GM12892 (cell line): Measurements from ENCODE around the gene APLF.
"Not testable (repeated sequence)": the region's sequence is repeated elsewhere in the genome, so short reads cannot be mapped to it uniquely, and the experiment has no call there.

Source experiments
- DNase-seq: peaks from one replicate; pipeline ENCODE4 v3.0.0; 2011; ENCODE audit not compliant: insufficient read length
- FAIRE-seq: peaks from 2 replicates; lab custom pipeline; 2011; peaks lifted over from hg19 to GRCh38; lab: Jason Lieb, UNC
- POLR2A ChIP-seq: IDR thresholded peaks from 2 replicates; pipeline ENCODE4 v1.6.1; 2011; ENCODE audit warnings: low read depth, low read length, control low read depth
- POLR2AphosphoS5 ChIP-seq: IDR thresholded peaks from 2 replicates; pipeline ENCODE4 v1.6.1; 2011; ENCODE audit warnings: low read depth, low read length, control low read depth
- TAF1 ChIP-seq: IDR thresholded peaks from 2 replicates; pipeline ENCODE4 v1.6.1; 2011; ENCODE audit warnings: low read depth, mild to moderate bottlenecking, control low read depth, low read length, borderline replicate concordance

The APLF gene

DNA sequence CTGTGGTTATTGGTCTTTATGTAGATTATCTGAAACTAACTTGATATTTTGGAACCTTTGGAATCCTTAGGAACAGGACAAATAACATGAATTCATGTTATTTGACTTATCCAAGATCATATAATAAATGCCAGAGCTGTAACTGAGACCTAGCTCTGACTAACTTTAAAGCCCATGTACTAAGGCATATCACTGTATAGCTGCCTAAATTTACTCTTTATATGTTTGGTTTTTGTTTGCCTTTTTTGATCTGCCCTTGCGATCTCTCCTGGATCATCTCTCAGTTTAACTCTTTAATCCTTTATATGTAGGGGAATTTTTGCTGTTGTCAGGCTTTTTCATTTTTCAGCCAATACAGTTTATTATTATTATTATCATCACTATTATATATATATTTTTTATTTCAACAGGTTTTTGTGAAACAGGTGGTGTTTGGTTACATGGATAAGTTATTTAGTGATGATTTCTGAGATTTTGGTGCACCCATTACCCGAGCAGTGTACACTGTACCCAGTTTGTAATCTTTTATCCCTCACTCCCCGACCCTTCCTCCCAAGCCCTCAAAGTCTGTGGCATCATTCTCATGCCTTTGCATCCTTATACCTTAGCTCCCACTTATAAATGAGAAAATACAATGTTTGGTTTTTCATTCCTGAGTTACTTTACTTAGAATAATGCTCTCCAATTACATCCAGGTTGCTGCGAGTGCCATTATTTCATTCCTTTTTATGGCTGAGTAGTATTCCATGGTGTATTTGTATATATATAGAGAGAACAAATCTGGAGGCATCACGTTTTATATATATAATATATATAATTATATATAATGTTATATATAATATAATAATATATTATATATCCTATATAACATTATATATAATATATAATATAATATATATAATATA lies 48.9 kb downstream of the APLF start:
- no peak for FAIRE-seq
- TF ChIP-seq POLR2AphosphoS5 (no peak), TAF1 (no peak), POLR2A (no peak)
- DNase-seq = no peak

DNA sequence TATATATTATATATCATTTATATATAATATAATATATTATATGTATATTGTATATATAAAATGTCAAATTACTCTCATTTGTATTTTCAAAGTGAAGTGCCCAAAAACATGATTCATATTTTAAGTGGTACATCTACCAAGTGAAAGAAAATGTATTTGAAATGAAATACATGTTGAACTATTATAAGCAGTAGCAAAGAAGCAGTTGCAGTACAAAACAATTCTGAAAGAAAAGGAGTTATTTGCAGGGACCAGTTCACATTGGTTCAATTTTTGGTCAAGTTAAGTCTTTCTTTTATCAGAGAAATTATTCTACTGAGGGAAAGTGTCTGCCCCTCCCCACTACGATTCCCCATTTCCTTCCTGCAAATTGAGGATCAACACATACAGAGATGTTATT lies 51.9 kb downstream of the APLF start:
- TF ChIP-seq POLR2A (no peak), POLR2AphosphoS5 (no peak), TAF1 (no peak)
- no peak for FAIRE-seq
- DNase-seq = no peak

DNA sequence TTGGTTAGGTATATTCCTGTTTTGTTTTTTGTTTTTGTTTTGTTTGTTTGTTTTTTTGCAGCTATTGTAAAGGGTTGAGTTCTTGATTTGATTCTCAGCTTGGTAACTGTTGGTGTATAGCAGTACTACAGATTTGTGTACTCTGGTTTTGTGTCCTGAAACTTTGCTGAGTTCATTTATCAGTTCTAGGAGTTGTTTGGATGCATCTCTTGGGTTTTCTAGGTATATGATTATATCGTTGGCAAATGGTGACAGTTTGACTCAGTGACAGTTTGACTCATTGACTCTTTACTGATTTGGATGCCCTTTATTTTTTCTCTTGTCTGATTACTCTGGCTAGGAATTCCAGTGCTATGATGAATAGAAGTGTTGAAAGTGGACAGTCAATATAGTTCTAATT lies 53.7 kb downstream of the APLF start:
- no peak for DNase-seq
- TF ChIP-seq TAF1 (no peak), POLR2AphosphoS5 (no peak), POLR2A (no peak)
- FAIRE-seq = no peak

DNA sequence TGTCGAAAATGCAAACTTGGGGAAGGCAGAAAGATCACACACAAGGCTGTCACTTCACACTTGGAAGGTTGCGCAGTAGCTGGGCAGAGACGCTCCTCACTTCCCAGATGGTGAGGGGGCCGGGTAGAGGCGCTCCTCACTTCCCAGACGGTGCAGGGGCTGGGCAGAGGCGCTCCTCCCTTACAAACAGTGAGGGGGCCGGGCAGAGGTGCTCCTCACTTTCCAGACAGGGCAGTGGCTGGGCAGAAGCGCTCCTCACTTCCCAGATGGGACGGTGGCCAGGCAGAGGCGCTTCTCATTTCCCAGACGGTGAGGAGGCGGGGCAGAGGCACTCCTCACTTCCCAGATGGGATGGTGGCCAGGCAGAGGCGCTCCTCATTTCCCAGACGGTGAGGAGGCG lies 59.6 kb downstream of the APLF start:
- not testable (repeated sequence) for FAIRE-seq, DNase-seq

DNA sequence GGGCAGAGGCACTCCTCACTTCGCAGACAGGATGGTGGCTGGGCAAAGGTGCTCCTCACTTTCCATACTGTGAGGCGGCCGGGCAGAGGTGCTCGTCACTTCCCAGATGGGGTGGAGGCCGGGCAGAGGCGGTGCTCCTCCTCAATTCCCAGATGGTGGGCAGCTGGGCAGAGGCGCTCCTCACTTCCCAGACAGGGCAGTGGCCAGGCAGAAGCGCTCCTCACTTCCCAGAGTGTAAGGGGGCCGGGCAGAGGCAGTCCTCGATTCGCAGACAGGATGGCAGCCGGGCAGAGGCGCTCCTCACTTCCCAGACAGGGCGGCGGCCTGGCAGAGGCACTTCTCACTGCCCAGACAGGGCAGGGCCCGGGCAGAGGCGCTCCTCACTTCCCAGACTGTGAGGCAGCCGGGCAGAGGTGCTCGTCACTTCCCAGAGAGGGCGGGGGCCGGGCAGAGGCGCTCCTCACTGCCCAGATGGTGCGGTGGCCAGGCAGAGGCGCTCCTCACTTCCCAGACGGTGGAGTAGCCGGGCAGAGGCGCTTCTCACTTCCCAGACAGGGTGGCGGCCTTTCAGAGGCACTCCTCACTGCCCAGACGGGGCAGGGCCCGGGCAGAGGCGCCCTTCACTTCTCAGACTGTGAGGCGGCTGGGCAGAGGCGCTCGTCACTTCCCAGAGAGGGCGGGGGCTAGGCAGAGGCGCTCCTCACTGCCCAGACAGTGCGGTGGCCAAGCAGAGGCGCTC lies 60.1 kb downstream of the APLF start:
- not testable (repeated sequence) for FAIRE-seq

DNA sequence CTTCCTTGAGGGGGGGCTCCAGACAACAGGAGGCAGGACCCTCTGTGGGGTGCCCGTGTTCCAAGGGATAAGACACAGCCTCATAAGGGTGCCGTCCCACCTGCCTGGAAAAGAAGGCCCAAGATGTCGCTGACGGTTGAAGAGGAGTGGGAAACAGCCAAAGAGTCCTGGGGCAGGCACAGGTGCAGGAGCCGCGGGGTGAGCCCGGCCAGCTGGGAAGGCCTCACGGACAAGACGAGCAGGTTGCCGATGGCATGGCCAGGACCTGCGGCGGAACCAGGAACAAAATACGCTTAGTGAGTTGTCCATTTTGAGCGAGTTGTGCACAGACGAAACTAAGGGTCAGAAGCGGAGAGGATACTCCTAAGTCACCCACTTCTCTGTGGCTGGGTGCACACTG lies 61.8 kb downstream of the APLF start:
- not testable (repeated sequence) for FAIRE-seq

More for the DNA sequence above, 60.1 kb downstream of the APLF start:
- DNase-seq = not testable (repeated sequence)

DNA sequence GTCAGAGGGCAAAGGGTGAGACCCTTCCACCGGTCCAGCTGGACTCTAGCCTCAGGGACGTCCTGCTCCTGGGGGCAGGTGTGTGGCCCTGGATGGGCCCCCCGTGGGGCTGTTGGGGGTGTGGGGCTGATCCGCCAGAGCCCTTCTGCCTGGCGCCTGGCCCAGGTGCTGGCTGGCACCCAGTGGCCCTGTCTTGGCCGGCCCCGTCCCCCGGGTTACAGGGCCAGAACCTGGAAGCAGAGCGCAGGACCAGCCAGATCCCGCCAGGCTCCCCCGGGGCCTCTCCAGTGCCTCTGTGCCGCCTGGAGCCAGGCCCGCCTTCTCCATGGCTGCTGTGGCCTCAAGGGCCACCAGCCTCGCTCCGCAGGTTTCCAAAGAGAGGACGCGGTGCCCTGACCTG lies 62.3 kb downstream of the APLF start:
- not testable (repeated sequence) for DNase-seq, FAIRE-seq

More for the DNA sequence above, 61.8 kb downstream of the APLF start:
- not testable (repeated sequence) for DNase-seq

DNA sequence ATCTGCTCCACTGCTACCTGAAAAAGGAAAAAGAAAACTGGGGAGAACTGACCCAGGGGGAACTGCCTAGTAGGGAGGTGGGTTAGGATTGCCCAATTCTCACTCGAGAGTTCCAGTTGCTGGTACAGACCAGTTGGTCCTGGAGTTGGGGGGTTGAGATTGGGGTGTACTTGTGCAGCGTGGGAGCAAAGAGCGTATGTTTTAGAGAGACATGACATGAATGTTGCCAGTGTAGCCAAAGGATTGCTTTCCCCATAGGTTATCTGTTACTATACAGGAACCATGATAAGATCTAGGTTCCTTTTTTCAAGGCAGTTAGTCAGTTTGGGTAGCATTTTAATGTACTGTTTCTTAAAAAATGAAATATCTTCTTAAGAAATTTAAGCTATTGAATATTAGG lies 68.6 kb downstream of the APLF start:
- FAIRE-seq (no peak), DNase-seq (no peak)
- TF ChIP-seq TAF1 (no peak), POLR2A (no peak), POLR2AphosphoS5 (no peak)

DNA sequence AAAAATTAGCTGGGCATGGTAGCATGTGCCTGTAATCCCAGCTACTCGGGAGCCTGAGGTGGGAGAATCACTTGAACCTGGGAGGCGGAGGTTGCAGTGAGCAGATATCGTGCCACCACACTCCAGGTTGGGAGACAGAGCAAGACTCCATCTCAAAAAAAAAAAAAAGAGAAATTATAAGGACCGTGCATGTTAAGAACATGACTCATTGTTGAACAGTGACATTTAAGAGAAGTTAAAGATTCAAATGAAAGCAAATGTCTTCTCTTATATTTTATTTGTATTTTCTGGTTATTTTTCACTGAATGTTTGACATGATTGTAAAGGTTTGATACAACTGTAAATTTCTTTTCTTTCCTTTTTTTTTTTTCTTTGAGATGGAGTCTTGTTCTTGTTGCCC lies 69.6 kb downstream of the APLF start:
- no peak for DNase-seq
- TF ChIP-seq POLR2A = no peak
- no peak for TF ChIP-seq TAF1
- no peak for TF ChIP-seq POLR2AphosphoS5
- no peak for FAIRE-seq

DNA sequence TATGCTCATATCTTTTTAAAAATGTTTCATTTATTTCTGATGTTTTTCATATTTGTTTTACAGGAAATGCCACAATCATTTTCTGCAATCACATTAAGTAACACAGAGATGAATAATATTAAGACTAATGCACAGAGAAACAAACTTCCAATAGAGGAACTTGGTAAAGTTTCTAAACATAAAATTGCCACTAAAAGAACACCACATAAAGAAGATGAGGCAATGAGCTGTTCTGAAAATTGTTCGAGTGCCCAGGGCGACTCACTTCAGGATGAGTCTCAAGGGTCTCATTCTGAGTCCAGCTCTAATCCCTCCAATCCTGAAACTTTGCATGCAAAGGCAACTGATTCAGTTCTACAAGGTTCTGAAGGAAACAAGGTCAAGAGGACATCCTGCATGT lies 70.4 kb downstream of the APLF start:
- DNase-seq = no peak
- no peak for FAIRE-seq
- TF ChIP-seq TAF1 (no peak), POLR2A (no peak), POLR2AphosphoS5 (no peak)

DNA sequence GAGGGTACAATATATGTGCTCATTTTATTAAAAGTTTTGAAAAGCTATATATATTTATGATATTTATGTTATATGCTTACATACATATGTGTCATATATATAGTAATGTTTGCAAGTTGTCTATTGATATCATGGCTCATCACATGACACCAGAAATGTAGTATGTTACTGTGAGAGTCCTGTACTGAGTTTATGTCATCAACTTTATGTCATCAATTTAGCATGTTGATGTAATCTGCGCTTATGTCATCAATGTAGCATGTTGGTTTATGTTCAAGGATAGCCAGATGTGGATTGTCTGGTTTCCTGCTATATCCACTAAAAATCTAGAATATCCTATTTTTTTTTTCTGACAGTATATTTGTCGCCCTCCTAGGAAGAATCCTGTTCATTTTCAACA lies 77.4 kb downstream of the APLF start:
- FAIRE-seq (no peak), DNase-seq (no peak)
- TF ChIP-seq POLR2A = no peak
- no peak for TF ChIP-seq TAF1
- no peak for TF ChIP-seq POLR2AphosphoS5

DNA sequence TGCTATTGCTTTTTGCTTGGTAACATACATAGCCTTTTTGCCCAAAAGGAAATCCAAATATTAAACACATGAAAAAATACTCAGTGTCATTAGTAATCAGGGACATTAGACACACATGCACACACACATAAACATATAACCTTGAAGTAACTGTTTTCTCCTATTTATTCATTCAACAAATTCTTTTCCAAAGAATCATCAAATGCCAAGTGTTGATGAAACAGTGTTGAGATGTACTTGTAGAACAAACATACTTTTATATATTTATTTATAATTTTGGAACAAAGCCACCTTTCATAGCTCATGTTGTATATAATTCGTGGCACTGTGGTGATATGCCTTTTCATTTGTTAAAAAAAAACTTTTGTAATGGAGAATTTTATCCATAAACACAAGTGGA lies 81.0 kb downstream of the APLF start:
- no peak for FAIRE-seq
- no peak for DNase-seq
- no peak for TF ChIP-seq TAF1
- no peak for TF ChIP-seq POLR2AphosphoS5
- no peak for TF ChIP-seq POLR2A
